HPDE6-E6E7 (cell line): ENCODE measurements around the gene PRSS8.
A peak's percentile ranks its signal among the peaks of the same experiment; 100 is the strongest.
"Not testable (repeated sequence)": the region's sequence is repeated elsewhere in the genome, so short reads cannot be mapped to it uniquely, and the experiment has no call there.

Experiments used
- DNase-seq: peaks from one replicate; pipeline ENCODE4 v3.0.0; 2011; ENCODE audit warnings: missing footprints; ENCODE audit errors: extremely low spot score

Gene PRSS8

DNA sequence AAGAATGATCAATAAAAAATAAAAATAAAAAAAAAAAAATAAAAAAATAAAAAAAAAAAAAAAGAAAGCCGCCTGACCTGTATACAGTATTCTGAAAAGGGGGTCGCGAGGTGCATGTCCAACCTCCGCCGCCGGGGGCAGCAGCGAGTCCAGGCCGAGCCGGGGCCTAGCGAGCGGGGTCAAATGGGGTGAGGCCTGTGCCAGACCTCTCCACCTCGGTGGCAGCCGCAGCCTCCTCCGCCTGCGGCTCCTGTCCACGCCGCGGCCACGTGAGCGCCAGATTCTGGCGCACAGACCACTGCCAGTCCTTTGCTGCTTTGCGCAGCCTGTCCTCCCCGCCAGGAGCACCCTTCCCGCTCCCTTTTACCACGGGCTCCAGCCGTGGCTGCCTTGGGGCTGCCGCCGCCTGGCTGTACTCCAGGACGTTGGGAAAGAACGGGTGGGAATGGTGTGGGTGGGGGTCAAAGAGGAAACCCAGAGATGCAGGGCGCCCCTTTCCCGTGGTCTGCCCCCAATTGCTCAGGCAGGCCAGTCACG lies 29.8 kb downstream of the PRSS8 start:
- DNase-seq = no peak

DNA sequence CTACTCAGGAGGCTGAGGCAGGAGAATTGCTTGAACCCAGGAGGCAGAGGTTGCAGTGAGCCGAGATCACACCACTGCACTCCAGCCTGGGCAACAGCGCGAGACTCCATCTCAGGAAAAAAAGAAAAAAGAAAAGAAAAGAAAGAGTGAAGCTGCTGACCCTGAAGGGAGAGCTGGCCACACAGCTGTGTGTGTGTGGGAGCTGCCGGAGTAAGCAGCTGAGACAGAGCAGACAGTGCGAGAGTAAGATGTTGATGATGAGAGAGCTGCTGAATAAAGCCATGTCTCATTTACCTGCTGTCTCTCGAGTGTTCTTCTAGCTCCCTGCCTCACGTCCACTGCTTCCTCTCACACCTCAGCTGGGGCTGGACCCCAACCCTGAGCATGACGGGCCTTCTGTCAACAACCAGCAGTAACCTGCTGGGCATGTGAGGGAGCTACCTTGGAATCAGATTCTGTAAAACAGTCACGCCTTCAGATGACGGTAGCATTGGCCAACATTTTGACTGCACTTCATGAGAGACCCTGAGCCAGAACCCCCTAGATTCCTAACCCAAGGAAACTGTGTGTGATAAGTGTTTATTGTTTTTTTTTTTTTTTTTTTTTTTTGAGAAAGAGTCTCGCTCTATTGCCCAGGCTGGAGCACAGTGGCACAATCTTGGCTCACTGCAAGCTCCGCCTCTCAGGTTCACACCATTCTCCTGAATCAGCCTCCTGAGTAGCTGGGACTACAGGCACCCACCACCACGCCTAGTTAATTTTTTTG lies 34.5 kb downstream of the PRSS8 start:
- not testable (repeated sequence) for DNase-seq

DNA sequence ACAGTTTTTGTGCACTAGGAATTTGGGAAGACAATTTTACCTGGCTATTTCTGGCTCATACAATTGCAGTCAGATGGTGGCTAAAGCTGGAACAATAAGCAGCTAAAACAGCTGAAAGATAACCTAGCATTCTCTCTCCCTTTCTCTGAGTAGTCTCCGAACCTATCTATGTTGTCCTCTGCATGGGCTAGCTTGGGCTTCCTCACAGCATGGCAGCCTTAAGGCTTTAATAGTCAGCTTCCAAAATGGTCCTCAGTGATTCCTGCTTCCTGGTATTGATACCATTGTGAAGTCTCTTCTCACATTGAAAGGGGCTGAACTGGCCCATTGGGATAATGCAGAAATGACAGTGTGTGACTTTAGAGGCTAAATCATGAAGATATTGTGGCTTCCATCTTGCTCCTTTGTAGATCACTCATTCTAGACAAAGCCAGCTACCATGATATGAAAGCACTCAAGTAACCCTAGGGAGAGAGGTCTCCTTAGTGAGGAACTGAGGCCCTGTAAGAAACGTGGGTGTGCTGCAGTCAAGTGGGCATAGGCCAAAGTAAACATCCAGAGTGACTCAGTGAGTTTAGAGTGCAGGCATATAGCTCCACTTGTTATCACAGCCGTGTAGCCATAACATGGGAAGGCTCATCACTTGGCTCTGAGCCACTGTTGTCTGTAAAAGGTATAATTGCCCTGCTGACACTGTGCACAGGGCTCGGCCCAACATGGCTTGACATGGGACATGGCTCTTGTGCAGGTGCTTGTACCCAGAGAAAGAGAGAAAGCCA lies 35.5 kb downstream of the PRSS8 start:
- DNase-seq = no peak

GRCh38 chr16:31094424-31095120 lies 41.0 kb downstream of the PRSS8 start, which contains the start of gene VKORC1:
VKORC1 (minus strand) TSS chr16:31094797; CDS start chr16:31094729, 68 bp downstream.
- DNase-seq = peak; percentile 98

DNA sequence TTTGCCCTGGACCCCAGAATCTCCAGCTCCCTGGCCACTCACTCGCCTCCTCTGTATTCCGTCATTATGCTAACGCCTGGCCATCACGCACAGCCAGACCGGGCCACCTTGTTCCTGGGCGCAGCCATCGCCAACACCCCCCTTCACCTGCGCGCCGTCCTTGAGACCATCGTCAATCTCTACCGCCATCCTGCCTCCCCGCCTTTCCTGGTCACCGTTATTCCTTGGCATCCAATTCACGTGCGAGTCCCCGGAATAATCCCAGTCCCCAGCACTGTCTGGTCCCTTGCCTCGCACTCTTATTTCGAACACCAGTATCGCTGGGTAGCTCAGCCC lies 41.5 kb downstream of the PRSS8 start:
- no peak for DNase-seq

GRCh38 chr16:31093132-31093703 lies 42.3 kb downstream of the PRSS8 start:
- peak; percentile 42 for DNase-seq

DNA sequence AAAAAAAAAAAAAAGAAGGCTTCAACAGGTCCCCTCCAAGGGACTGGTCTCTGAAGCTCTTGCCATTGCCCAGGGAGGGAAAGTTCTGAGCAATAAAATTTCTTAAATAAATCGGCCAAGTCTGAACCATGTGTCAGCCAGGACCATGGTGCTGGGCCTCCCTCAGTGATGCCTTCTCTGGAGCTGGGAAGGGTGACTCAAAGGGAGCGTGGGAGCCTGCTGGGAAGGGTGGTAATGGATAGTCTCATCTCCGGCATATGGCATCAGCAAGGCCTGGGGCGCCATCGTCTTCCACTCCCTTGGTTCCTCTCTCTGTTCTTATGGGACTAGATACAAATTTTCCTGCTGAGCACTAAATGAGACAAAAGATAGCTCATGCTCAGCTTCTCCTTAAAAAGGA lies 43.2 kb downstream of the PRSS8 start:
- DNase-seq = no peak

- no peak for DNase-seq
These were observed 45.0 kb downstream of the PRSS8 start for GRCh38 chr16:31090540-31090939.

- no peak for DNase-seq
These were observed 46.3 kb downstream of the PRSS8 start for GRCh38 chr16:31089199-31089598.

GRCh38 chr16:31088459-31089183 lies 46.9 kb downstream of the PRSS8 start, which contains the start of gene PRSS53:
PRSS53 (minus strand) TSS chr16:31088943; CDS start chr16:31088809, 134 bp downstream.
- no peak for DNase-seq

- no peak for DNase-seq
These were observed 47.6 kb downstream of the PRSS8 start for GRCh38 chr16:31087971-31088370.

- DNase-seq = no peak
These were observed 48.0 kb downstream of the PRSS8 start for GRCh38 chr16:31087481-31087880.

- no peak for DNase-seq
These were observed 49.0 kb downstream of the PRSS8 start for GRCh38 chr16:31086629-31086906.

DNA sequence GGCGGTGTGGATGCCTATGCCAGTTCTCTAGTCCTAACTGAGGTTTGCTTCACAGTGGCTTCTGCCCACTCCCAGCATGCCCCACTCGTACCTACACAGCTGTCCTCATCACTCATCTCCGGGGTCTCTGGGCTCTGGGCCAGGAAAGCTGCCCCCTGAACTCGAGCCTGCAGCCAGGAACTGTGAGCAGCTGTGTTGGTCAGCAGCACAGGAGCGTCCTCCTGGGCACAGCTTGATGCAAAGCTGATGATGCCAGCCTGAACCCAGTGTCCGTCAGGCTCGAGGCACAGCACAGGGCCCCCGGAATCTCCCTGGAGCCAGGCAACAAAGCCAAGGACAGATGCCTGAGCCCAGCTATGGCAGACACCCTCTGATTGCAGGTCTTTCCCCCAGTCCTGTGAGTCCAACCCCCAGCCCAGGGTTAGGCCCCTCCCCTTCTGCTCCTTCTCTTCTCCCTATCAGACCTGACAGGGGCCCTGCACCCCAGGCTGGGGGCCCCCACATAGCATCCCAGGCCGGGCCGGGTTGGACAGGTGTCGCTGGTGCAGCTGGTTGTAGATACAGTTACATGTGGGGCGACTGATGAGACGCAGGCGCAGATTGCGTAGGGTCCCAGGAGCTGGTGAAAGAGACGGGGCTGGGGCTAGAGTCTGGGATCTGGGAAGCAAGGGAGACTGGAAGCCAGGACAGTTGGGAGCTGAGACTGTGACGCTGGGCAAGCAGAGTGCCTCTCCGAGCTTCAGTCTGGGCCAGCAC lies 49.5 kb downstream of the PRSS8 start:
- no peak for DNase-seq

DNA sequence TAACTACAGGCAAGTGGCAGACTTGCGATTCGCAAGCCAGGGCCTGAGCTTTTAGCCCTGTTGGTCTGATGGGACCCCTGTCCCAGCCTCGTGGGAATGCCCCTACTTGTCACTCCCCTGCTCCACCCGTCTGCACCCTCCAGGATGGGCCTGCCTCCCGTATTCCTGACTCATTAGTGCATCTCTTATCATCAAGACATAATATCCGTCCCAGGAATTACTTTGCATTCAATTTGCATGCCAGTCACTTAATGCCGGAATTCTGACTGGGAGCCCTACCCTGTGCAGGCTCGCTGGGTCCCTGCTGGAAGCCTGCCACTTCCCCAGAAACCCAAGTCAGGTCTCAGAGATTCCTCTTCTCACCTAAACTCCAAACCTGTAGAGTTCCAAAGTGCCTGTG lies 50.1 kb downstream of the PRSS8 start:
- no peak for DNase-seq

DNA sequence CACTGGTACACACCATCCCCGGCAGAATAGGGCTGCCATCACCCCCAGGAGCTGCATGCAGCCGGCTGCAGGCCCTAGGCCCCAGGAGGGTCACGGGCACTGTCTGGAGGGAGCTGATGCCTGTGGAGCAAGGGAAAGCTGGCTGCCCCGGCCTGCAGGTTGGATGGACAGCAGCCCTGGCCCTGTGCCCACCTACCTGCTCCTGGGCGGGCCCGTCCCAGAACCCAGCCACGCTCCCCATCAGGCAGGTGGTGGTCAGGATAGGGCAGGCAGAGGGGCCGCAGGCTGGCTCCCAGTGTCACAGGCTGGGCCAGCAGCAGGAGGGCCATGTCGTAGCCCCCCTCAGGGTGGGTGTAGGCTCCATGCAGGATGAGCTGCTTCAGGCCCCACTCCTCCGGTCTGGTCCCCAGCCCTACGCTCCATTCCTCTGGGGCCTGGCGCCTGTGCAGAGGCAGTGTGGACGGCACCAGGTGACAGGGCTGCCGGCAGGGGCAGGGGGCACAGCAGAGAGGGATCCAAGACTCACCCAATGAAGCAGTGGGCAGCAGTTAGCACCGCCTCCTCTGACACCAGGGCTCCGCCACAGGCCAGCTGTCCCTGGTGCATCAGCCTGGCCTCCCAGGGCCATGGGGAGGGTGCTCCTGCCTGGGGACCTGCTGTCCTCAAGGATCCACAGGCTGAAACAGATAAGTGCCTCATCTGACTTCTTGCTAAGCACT lies 50.8 kb downstream of the PRSS8 start:
- DNase-seq = no peak

DNA sequence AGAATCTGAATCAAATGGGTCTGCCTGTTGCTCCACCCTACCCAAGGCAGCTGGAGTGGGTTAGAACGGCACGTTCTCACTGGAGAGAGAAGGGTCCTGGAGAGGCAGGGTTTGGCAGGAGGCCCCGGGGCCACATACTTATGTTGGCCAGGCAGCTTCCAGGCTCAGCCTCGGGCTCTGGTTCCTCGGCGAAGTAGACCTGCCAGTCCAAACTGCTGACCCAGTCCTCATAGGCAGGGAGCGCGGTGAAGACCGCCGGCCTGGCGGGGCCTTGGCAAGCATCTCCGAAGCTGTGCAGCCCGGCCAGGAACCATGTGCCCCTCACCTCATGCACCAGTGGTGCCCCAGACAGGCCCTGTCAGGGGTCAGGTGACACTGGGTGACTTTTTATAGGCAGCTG lies 51.5 kb downstream of the PRSS8 start:
- DNase-seq = no peak

DNA sequence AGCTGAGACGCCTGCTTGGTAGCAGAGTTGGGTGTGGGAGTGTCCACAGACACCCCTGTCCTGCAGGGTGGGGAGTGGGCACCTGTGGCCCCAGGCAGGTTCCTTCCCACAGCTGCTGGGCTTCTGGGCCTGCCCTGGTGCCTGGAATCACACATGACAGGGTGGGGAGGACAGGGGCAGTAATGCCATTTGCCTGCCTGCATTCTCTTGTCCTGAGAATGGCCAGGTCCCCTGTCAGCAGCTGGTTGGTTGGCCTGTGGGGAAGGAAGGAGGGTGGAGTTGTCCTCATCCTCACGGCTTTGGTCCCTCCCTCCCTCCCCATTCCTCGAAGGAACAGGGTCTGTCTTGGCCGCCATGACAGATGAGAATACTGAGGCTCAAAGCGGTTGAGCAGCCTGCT lies 52.0 kb downstream of the PRSS8 start:
- no peak for DNase-seq

DNA sequence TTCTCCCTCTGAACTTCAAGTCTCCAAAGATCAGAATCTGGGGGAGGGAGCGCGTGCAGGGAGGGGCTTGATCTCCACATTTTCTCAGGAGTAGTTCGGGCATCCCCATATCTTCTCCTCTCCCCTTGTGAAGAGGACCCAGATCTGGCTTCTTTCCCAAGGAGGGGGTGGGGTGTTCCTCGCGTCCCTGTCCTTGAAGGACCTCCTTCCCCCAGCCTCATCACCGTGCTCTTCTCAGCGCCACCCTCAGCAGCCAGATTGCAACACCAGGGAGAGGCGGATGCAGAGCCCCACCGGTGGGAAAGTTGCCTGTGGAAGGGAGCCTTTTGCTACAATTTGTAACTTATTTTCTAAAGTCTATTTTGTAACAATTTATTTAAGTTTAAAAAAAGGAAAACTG lies 52.4 kb downstream of the PRSS8 start:
- DNase-seq = no peak
